Activated CD4-positive, alpha-beta T cell treated with anti-CD3 and anti-CD28 coated beads for 36 hours (primary cell): ENCODE results near the gene ST3GAL6. TPM values are rescaled to one million over a fixed set of nuclear protein-coding genes. Genes with fewer than 3 reads are reported as not detected.

ENCODE experiments used
- ATAC-seq: fragments of 200-7000 bp; cut with Tn5 transposase; one replicate; pipeline ENCODE4 v1.10.0; 2021; ENCODE audit warnings: mild to moderate bottlenecking, moderate library complexity
- CTCF ChIA-PET: fragments of 350-600 bp; sonication (Branson Sonifier 250); formaldehyde crosslinking; loops from one replicate; lab custom pipeline; 2021; ENCODE audit warnings: antibody characterized with exemption; lab: Charles Lee
- POLR2A ChIA-PET: fragments of 350-600 bp; sonication (Branson Sonifier 250); formaldehyde crosslinking; loops from one replicate; lab custom pipeline; 2021; ENCODE audit warnings: antibody characterized with exemption, inconsistent platforms; lab: Charles Lee
- DNase-seq: peaks from one replicate; pipeline ENCODE4 v3.0.0-alpha.2; 2020
- H3K27ac Mint-ChIP-seq: one replicate; pipeline ENCODE4 v1.8.0; 2021; ENCODE audit warnings: mixed read lengths
- H3K27me3 Mint-ChIP-seq: one replicate; pipeline ENCODE4 v1.8.0; 2021; ENCODE audit warnings: mixed read lengths
- H3K36me3 Mint-ChIP-seq: one replicate; pipeline ENCODE4 v1.8.0; 2021; ENCODE audit warnings: low read depth, mixed read lengths
- H3K4me1 Mint-ChIP-seq: one replicate; pipeline ENCODE4 v1.8.0; 2021; ENCODE audit warnings: mixed read lengths
- H3K4me3 Mint-ChIP-seq: one replicate; pipeline ENCODE4 v1.8.0; 2021; ENCODE audit warnings: mild to moderate bottlenecking, moderate library complexity, mixed read lengths
- H3K9me3 Mint-ChIP-seq: one replicate; pipeline ENCODE4 v1.8.0; 2021; ENCODE audit warnings: low read depth, mixed read lengths
- intact Hi-C, 2 experiments: fragments of 100-400 bp; cut with DNase I in 1 of 2; cut with micrococcal nuclease in 1 of 2; formaldehyde crosslinking; loops; one replicate each; pipeline versions ENCODE4 v1.14.2 to v1.15.1; 2022 to 2024; cut with DNase I, micrococcal nuclease
- total RNA-seq, 2 experiments: library from RNA; stranded (reverse); gene quantifications; one replicate each; pipeline ENCODE4 v1.2.3, GENCODE V29; 2021

The ST3GAL6 gene
- total RNA-seq, 2 experiments from 2014 or later = not detected

- intact Hi-C loops = no loop called here
- Mint-ChIP-seq H3K27me3 (no peaks in the 10 kb centered on the region), H3K4me1 (no peaks in the 10 kb centered on the region), H3K4me3 (no peak overlapping the region), H3K9me3 (no peaks in the 10 kb centered on the region), H3K27ac (no peak overlapping the region), H3K36me3 (peaks cover 17% of the 10 kb centered on the region)
- ChIA-PET POLR2A (no interaction called here), CTCF (no interaction called here)
- no peak for DNase-seq
- no peak for ATAC-seq
These were observed 43.9 kb downstream of the ST3GAL6 start for GRCh38 chr3:98807011-98807410.

GRCh38 chr3:98807561-98807960 is 44.4 kb downstream of the ST3GAL6 start:
- ATAC-seq = no peak
- intact Hi-C loops = no loop called here

GRCh38 chr3:98808071-98808470 is 44.9 kb downstream of the ST3GAL6 start:
- ChIA-PET CTCF (no interaction called here), POLR2A (no interaction called here)
- Mint-ChIP-seq H3K4me1 (no peaks in the 10 kb centered on the region), H3K27ac (no peak overlapping the region), H3K9me3 (no peaks in the 10 kb centered on the region), H3K4me3 (no peak overlapping the region), H3K36me3 (peaks cover 17% of the 10 kb centered on the region), H3K27me3 (no peaks in the 10 kb centered on the region)
- no peak for DNase-seq
- intact Hi-C loops = no loop called here
- ATAC-seq = no peak

More at GRCh38 chr3:98807561-98807960, 44.4 kb downstream of the ST3GAL6 start:
- Mint-ChIP-seq H3K27ac (no peak overlapping the region), H3K4me1 (no peaks in the 10 kb centered on the region), H3K36me3 (peaks cover 17% of the 10 kb centered on the region), H3K27me3 (no peaks in the 10 kb centered on the region), H3K9me3 (no peaks in the 10 kb centered on the region), H3K4me3 (no peak overlapping the region)
- CTCF ChIA-PET = no interaction called here
- POLR2A ChIA-PET = no interaction called here
- DNase-seq = no peak

- peaks cover 14% of the 10 kb centered on the region for H3K36me3 Mint-ChIP-seq
- no peaks in the 10 kb centered on the region for H3K4me1 Mint-ChIP-seq
- CTCF ChIA-PET = interaction anchor here (2.0 kb wide), 1 partner anchor 208 kb away, joined by 8 read pairs; no protein-coding TSS in a partner anchor
- ATAC-seq = no peak
- intact Hi-C loops = no loop called here
- no peaks in the 10 kb centered on the region for H3K27me3 Mint-ChIP-seq
- no peaks in the 10 kb centered on the region for H3K9me3 Mint-ChIP-seq
- DNase-seq = no peak
- H3K4me3 Mint-ChIP-seq = no peak overlapping the region
- no peak overlapping the region for H3K27ac Mint-ChIP-seq
- POLR2A ChIA-PET = no interaction called here
These were observed 46.4 kb downstream of the ST3GAL6 start for GRCh38 chr3:98809557-98809956.

- no peaks in the 10 kb centered on the region for H3K9me3 Mint-ChIP-seq
- H3K4me1 Mint-ChIP-seq = no peaks in the 10 kb centered on the region
- H3K27ac Mint-ChIP-seq = no peak overlapping the region
- peaks cover 7% of the 10 kb centered on the region for H3K36me3 Mint-ChIP-seq
- ATAC-seq (no peak), DNase-seq (no peak)
- ChIA-PET CTCF (interaction anchor here (0.6 to 2.0 kb wide), 2 partner anchors 210 to 711 kb away, joined by 3 to 8 read pairs; no protein-coding TSS in a partner anchor), POLR2A (no interaction called here)
- no peak overlapping the region for H3K4me3 Mint-ChIP-seq
- no peaks in the 10 kb centered on the region for H3K27me3 Mint-ChIP-seq
- intact Hi-C loops = loop anchor here (10.0 kb wide), 2 partner anchors 724 to 874 kb away; no protein-coding TSS in a partner anchor
These were observed 47.9 kb downstream of the ST3GAL6 start for GRCh38 chr3:98811048-98811447.

GRCh38 chr3:98812851-98813374 is 49.8 kb downstream of the ST3GAL6 start:
- DNase-seq = no peak
- Mint-ChIP-seq H3K4me3 (no peak overlapping the region), H3K27ac (no peak overlapping the region), H3K4me1 (no peaks in the 10 kb centered on the region), H3K27me3 (no peaks in the 10 kb centered on the region), H3K9me3 (no peaks in the 10 kb centered on the region), H3K36me3 (no peaks in the 10 kb centered on the region)
- ChIA-PET CTCF (interaction anchor here (0.6 to 4.6 kb wide), 8 partner anchors 36 to 775 kb away, joined by 3 to 34 read pairs (median 6); no protein-coding TSS in a partner anchor), POLR2A (no interaction called here)
- ATAC-seq = no peak
- intact Hi-C loops = loop anchor here (1.0 to 10.0 kb wide), 8 partner anchors 211 to 872 kb away; no protein-coding TSS in a partner anchor

- Mint-ChIP-seq H3K4me1 (no peaks in the 10 kb centered on the region), H3K4me3 (no peak overlapping the region), H3K27me3 (no peaks in the 10 kb centered on the region), H3K9me3 (no peaks in the 10 kb centered on the region), H3K36me3 (no peaks in the 10 kb centered on the region), H3K27ac (no peak overlapping the region)
- intact Hi-C loops = loop anchor here (5.0 to 10.0 kb wide), 5 partner anchors 282 to 992 kb away; no protein-coding TSS in a partner anchor
- ChIA-PET CTCF (interaction anchor here (0.5 to 4.6 kb wide), 11 partner anchors 99 to 970 kb away, joined by 3 to 34 read pairs (median 3); no protein-coding TSS in a partner anchor), POLR2A (no interaction called here)
- DNase-seq (no peak), ATAC-seq (no peak)
These were observed 51.8 kb downstream of the ST3GAL6 start for GRCh38 chr3:98814817-98815420.

GRCh38 chr3:98817547-98818041 is 54.5 kb downstream of the ST3GAL6 start:
- ChIA-PET POLR2A (no interaction called here), CTCF (interaction anchor here (0.6 to 2.6 kb wide), 20 partner anchors 9 to 992 kb away, joined by 3 to 16 read pairs (median 4); partner anchors contain the start of gene DCBLD2)
- DNase-seq (no peak), ATAC-seq (peak; percentile 73)
- Mint-ChIP-seq H3K27me3 (no peaks in the 10 kb centered on the region), H3K4me3 (no peak overlapping the region), H3K9me3 (no peaks in the 10 kb centered on the region), H3K27ac (no peak overlapping the region), H3K36me3 (no peaks in the 10 kb centered on the region), H3K4me1 (no peaks in the 10 kb centered on the region)
- intact Hi-C loops = loop anchor here (1.0 to 10.0 kb wide), 8 partner anchors 177 to 990 kb away; no protein-coding TSS in a partner anchor

GRCh38 chr3:98821063-98821462 is 57.9 kb downstream of the ST3GAL6 start:
- intact Hi-C loops = no loop called here
- CTCF ChIA-PET = interaction anchor here (0.6 to 0.8 kb wide), 3 partner anchors 173 to 515 kb away, joined by 3 to 4 read pairs (median 3); no protein-coding TSS in a partner anchor

GRCh38 chr3:98823791-98824190 is 60.7 kb downstream of the ST3GAL6 start:
- intact Hi-C loops = no loop called here
- Mint-ChIP-seq H3K4me3 (no peak overlapping the region), H3K27ac (no peak overlapping the region), H3K4me1 (no peaks in the 10 kb centered on the region), H3K36me3 (no peaks in the 10 kb centered on the region), H3K9me3 (no peaks in the 10 kb centered on the region), H3K27me3 (no peaks in the 10 kb centered on the region)
- no peak for DNase-seq
- ChIA-PET POLR2A (no interaction called here), CTCF (interaction anchor here (0.5 to 2.0 kb wide), 2 partner anchors 170 to 1079 kb away, joined by 4 to 8 read pairs; no protein-coding TSS in a partner anchor)
- no peak for ATAC-seq

More at GRCh38 chr3:98821063-98821462, 57.9 kb downstream of the ST3GAL6 start:
- no peak overlapping the region for H3K4me3 Mint-ChIP-seq
- H3K27me3 Mint-ChIP-seq = no peaks in the 10 kb centered on the region
- no peaks in the 10 kb centered on the region for H3K4me1 Mint-ChIP-seq
- H3K36me3 Mint-ChIP-seq = no peaks in the 10 kb centered on the region
- H3K9me3 Mint-ChIP-seq = no peaks in the 10 kb centered on the region
- no peak overlapping the region for H3K27ac Mint-ChIP-seq
- ATAC-seq = no peak
- DNase-seq = no peak
- POLR2A ChIA-PET = no interaction called here

- ATAC-seq = no peak
- intact Hi-C loops = no loop called here
- Mint-ChIP-seq H3K4me3 (no peak overlapping the region), H3K27ac (no peak overlapping the region), H3K36me3 (no peaks in the 10 kb centered on the region), H3K4me1 (no peaks in the 10 kb centered on the region), H3K9me3 (no peaks in the 10 kb centered on the region), H3K27me3 (no peaks in the 10 kb centered on the region)
- CTCF ChIA-PET = interaction anchor here (0.5 to 3.8 kb wide), 3 partner anchors 7 to 1079 kb away, joined by 4 to 16 read pairs (median 8); no protein-coding TSS in a partner anchor
- POLR2A ChIA-PET = no interaction called here
- DNase-seq = no peak
These were observed 61.1 kb downstream of the ST3GAL6 start for GRCh38 chr3:98824256-98824655.
